ENCODE results near the gene CRX.
"Not testable (repeated sequence)": the region's sequence is repeated elsewhere in the genome, so short reads cannot be mapped to it uniquely, and the experiment has no call there.

CRX gene

GRCh38 chr19:47803671-47804070 is 18.1 kb upstream of the CRX start:
- not testable (repeated sequence) for DNase-seq (ENCODE audit: low read depth)

- not testable (repeated sequence) for DNase-seq (ENCODE audit: low read depth)
These were observed 17.3 kb upstream of the CRX start, which contains the start of gene TPRX1 for GRCh38 chr19:47804451-47804850. Gene TPRX1 (minus strand): TSS chr19:47804551. CDS start chr19:47804539, 12 bp downstream.

- DNase-seq (ENCODE audit: low read depth) = no peak
These were observed 16.4 kb upstream of the CRX start for GRCh38 chr19:47805313-47805712.

- DNase-seq (ENCODE audit: low read depth) = no peak
These were observed 15.3 kb upstream of the CRX start for GRCh38 chr19:47806435-47806834.

GRCh38 chr19:47813304-47813994 is 8.3 kb upstream of the CRX start:
- DNase-seq (ENCODE audit: low read depth) = peak; percentile 20

- DNase-seq (ENCODE audit: low read depth) = no peak
These were observed 7.8 kb upstream of the CRX start for GRCh38 chr19:47813995-47814328.

- not testable (repeated sequence) for DNase-seq (ENCODE audit: low read depth)
These were observed 5.5 kb upstream of the CRX start for GRCh38 chr19:47816270-47816669.

GRCh38 chr19:47818221-47818620 is 3.5 kb upstream of the CRX start:
- DNase-seq (ENCODE audit: low read depth) = not testable (repeated sequence)

- no peak for DNase-seq (ENCODE audit: low read depth)
These were observed 1.9 kb upstream of the CRX start for GRCh38 chr19:47819858-47820257.

- DNase-seq (ENCODE audit: low read depth) = no peak
These were observed 1.3 kb upstream of the CRX start for GRCh38 chr19:47820410-47820809.

- no peak for DNase-seq (ENCODE audit: low read depth)
These were observed 2.7 kb downstream of the CRX start for GRCh38 chr19:47824396-47824795.

- DNase-seq (ENCODE audit: low read depth) = no peak
These were observed 5.1 kb downstream of the CRX start for GRCh38 chr19:47826800-47827199.

- DNase-seq (ENCODE audit: low read depth) = no peak
These were observed 11.0 kb downstream of the CRX start for GRCh38 chr19:47832723-47833122.

- no peak for DNase-seq (ENCODE audit: low read depth)
These were observed 14.3 kb downstream of the CRX start for GRCh38 chr19:47836038-47836437.

GRCh38 chr19:47839411-47839810 is 17.7 kb downstream of the CRX start:
- DNase-seq (ENCODE audit: low read depth) = no peak

- peak; percentile 24 for DNase-seq (ENCODE audit: low read depth)
These were observed 18.2 kb downstream of the CRX start for GRCh38 chr19:47839913-47840312.

- no peak for DNase-seq (ENCODE audit: low read depth)
These were observed 21.2 kb downstream of the CRX start for GRCh38 chr19:47842941-47843340.

- DNase-seq (ENCODE audit: low read depth) = no peak
These were observed 26.7 kb downstream of the CRX start for GRCh38 chr19:47848425-47848822.

GRCh38 chr19:47848823-47849473 is 27.2 kb downstream of the CRX start:
- peak; percentile 14 for DNase-seq (ENCODE audit: low read depth)

- no peak for DNase-seq (ENCODE audit: low read depth)
These were observed 31.3 kb downstream of the CRX start for GRCh38 chr19:47853003-47853402.

GRCh38 chr19:47854459-47854858 is 32.7 kb downstream of the CRX start:
- no peak for DNase-seq (ENCODE audit: low read depth)

- DNase-seq (ENCODE audit: low read depth) = peak; percentile 42
These were observed 36.5 kb downstream of the CRX start for GRCh38 chr19:47858231-47858630.

- not testable (repeated sequence) for DNase-seq (ENCODE audit: low read depth)
These were observed 37.0 kb downstream of the CRX start, which contains the start of gene TPRX2 for GRCh38 chr19:47858646-47859285. Gene TPRX2 (plus strand): TSS chr19:47859235. CDS start chr19:47859247, 12 bp downstream.

Measured in amniotic epithelial cell (primary cell).